SU-DHL-6 (cell line): ENCODE data around the gene UBE2D1.

Experiments
- CTCF ChIP-seq: fragments of 200-600 bp; sonication (generic); IDR thresholded peaks from one replicate; pipeline ENCODE4 v1.5.1; 2017; ENCODE audit warnings: antibody characterized with exemption, mild to moderate bottlenecking, low read length, moderate library complexity; ENCODE audit not compliant: insufficient read depth, poor library complexity, severe bottlenecking
- EZH2phosphoT487 ChIP-seq: fragments of 200-600 bp; sonication (generic), shearing (Covaris generic); conservative IDR thresholded peaks from 2 replicates; pipeline ENCODE4 v1.6.1; 2018; ENCODE audit warnings: mild to moderate bottlenecking, antibody characterized with exemption, low read length, moderate library complexity, mixed read lengths

GRCh38 chr10:58384999-58385783, 50.4 kb downstream of the UBE2D1 start, which contains the start of gene TFAM:
- TF ChIP-seq CTCF (peak; percentile 31), EZH2phosphoT487 (no peak)
